Renal pelvis (tissue), 4 donors: ENCODE results near the gene TPD52L1. TPM values are rescaled to one million over a fixed set of nuclear protein-coding genes. Genes with fewer than 3 reads are reported as not detected.

Experiments
- DNase-seq: peaks from one replicate; pipeline ENCODE4 v3.0.0-alpha.2; 2013
- polyA plus RNA-seq, 3 donors: library from polyadenylated mRNA; unstranded; fragments of 120-200 nt; gene quantifications; one replicate each; pipeline ENCODE4 v1.2.1, GENCODE V29; 2013; ENCODE audit not compliant: insufficient read length in 3 of 3

Gene TPD52L1
- polyA plus RNA-seq, 3 donors = 95.4 to 102 (median 95.6) TPM

- no peak for DNase-seq
These were observed 44.3 kb downstream of the TPD52L1 start for GRCh38 chr6:125197795-125198269.

- DNase-seq = no peak
These were observed 44.9 kb downstream of the TPD52L1 start for GRCh38 chr6:125198398-125198937.

GRCh38 chr6:125200941-125201340 lies 47.4 kb downstream of the TPD52L1 start:
- no peak for DNase-seq

- DNase-seq = no peak
These were observed 48.6 kb downstream of the TPD52L1 start for GRCh38 chr6:125201961-125202729.

GRCh38 chr6:125203395-125203794 lies 49.8 kb downstream of the TPD52L1 start:
- DNase-seq = no peak

- DNase-seq = no peak
These were observed 52.4 kb downstream of the TPD52L1 start for GRCh38 chr6:125205931-125206330.

- no peak for DNase-seq
These were observed 52.8 kb downstream of the TPD52L1 start for GRCh38 chr6:125206389-125206788.

- DNase-seq = no peak
These were observed 54.4 kb downstream of the TPD52L1 start for GRCh38 chr6:125207956-125208355.

- DNase-seq = no peak
These were observed 55.2 kb downstream of the TPD52L1 start for GRCh38 chr6:125208625-125209249.

GRCh38 chr6:125210667-125211066 lies 57.1 kb downstream of the TPD52L1 start:
- DNase-seq = no peak

- no peak for DNase-seq
These were observed 57.8 kb downstream of the TPD52L1 start for GRCh38 chr6:125211352-125211751.

- DNase-seq = no peak
These were observed 58.8 kb downstream of the TPD52L1 start for GRCh38 chr6:125212377-125212776.

- DNase-seq = no peak
These were observed 60.4 kb downstream of the TPD52L1 start for GRCh38 chr6:125213939-125214338.

- DNase-seq = no peak
These were observed 61.8 kb downstream of the TPD52L1 start for GRCh38 chr6:125215252-125215819.

GRCh38 chr6:125216015-125216414 lies 62.4 kb downstream of the TPD52L1 start:
- DNase-seq = no peak

- no peak for DNase-seq
These were observed 63.8 kb downstream of the TPD52L1 start for GRCh38 chr6:125217369-125217768.

- DNase-seq = no peak
These were observed 64.4 kb downstream of the TPD52L1 start for GRCh38 chr6:125217992-125218391.

GRCh38 chr6:125219361-125219895 lies 65.9 kb downstream of the TPD52L1 start:
- DNase-seq = no peak

GRCh38 chr6:125220712-125221111 lies 67.1 kb downstream of the TPD52L1 start:
- DNase-seq = no peak

- no peak for DNase-seq
These were observed 69.2 kb downstream of the TPD52L1 start for GRCh38 chr6:125222531-125223455.

GRCh38 chr6:125224231-125224861 lies 70.8 kb downstream of the TPD52L1 start:
- no peak for DNase-seq
